Skeletal muscle satellite cell (primary cell): ENCODE data around the gene INHBC.

Source experiments
- H3K27me3 ChIP-seq: 2 replicates; pipeline ENCODE4 v1.7.0; 2013; ENCODE audit warnings: low read length; ENCODE audit not compliant: control insufficient read depth, insufficient read depth
- H3K36me3 ChIP-seq: 2 replicates; pipeline ENCODE4 v1.7.0; 2013; ENCODE audit warnings: mild to moderate bottlenecking, control low read depth, low read length; ENCODE audit not compliant: insufficient read depth
- H3K4me1 ChIP-seq: 2 replicates; pipeline ENCODE4 v1.7.0; 2013; ENCODE audit warnings: low read length; ENCODE audit not compliant: control insufficient read depth, insufficient read depth
- H3K4me2 ChIP-seq: 2 replicates; pipeline ENCODE4 v1.7.0; 2013; ENCODE audit warnings: mild to moderate bottlenecking, low read length
- H3K4me3 ChIP-seq: 2 replicates; pipeline ENCODE4 v1.7.0; 2013; ENCODE audit warnings: low read length
- H3K9ac ChIP-seq: 2 replicates; pipeline ENCODE4 v1.7.0; 2013; ENCODE audit warnings: mild to moderate bottlenecking, low read depth, low read length, moderate library complexity
- H3K9me3 ChIP-seq: replicated peaks from 2 replicates; pipeline ENCODE4 v1.7.0; 2013; ENCODE audit warnings: mild to moderate bottlenecking, control low read depth, low read length

The INHBC gene

DNA sequence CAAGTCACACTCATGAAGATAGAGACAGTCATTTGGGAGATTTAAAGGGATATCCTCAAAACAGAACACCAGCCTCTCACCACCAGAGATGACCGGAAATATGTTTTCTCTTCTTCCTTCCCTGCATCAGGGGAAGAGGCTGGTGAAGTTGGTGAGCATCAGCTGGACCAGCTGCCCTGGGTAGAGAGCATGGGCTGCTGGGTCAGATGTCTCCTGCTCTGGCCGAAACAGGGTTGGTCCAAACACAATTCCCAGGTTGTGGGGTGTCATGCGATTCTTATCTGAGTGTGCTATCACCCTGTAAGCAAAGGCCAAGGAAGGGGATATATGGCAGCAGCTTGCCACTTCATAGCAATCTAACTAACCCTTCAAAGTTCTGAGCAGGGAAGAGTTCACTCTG, 37.8 kb downstream of the INHBC start:
- Histone ChIP-seq H3K4me3 (no peak overlapping the region), H3K4me1 (peaks cover 5% of the 10 kb centered on the region), H3K27me3 (peaks cover 75% of the 10 kb centered on the region), H3K36me3 (no peaks in the 10 kb centered on the region), H3K9ac (no peak overlapping the region), H3K9me3 (no peaks in the 10 kb centered on the region), H3K4me2 (no peak overlapping the region)

GRCh38 chr12:57473392-57473791, 38.8 kb downstream of the INHBC start:
- Histone ChIP-seq H3K27me3 (peaks cover 65% of the 10 kb centered on the region), H3K9ac (no peak overlapping the region), H3K4me1 (peaks cover 5% of the 10 kb centered on the region), H3K9me3 (no peaks in the 10 kb centered on the region), H3K4me3 (no peak overlapping the region), H3K4me2 (no peak overlapping the region), H3K36me3 (no peaks in the 10 kb centered on the region)

DNA sequence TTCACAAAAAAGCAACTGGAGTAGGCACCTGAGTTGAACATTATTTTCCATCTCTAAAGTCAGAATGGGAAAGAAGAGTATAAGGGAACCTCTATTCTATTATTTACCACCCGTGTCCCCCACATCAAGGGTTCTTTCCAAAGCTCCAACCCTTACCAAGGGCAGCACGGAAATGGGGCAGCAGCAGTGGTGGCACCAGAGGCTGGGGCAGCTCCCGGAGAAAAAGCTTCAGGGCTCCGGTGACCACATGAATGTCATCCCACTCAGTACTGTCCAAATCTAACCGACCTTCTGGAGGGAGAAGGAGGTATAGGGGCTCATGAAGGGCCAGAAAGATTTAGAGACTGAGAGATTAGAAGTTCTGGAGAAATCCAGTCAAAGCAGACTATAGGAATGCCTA, 39.3 kb downstream of the INHBC start:
- H3K4me2 ChIP-seq: no peak overlapping the region
- no peaks in the 10 kb centered on the region for H3K36me3 ChIP-seq

DNA sequence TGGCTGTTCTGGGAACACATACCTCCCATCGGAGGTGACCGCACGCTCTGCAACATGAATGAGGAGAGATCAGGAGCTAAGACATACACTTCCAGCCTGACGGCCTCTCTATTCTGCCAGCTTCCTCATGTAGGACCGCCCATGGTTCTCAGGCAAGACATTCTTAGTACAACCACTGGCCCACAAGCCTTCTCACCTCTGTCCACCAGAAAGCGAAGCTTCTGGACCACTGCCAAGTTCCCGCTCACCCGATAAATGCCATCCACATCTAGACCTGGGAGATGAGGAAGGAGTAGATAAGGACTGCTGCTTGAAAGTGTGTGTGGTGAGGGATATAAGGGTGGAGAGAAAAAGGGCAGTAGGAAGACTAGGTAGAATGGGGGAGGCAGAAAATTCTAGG, 39.8 kb downstream of the INHBC start:
- Histone ChIP-seq H3K36me3 (no peaks in the 10 kb centered on the region), H3K9ac (no peak overlapping the region), H3K27me3 (peaks cover 61% of the 10 kb centered on the region), H3K4me1 (peaks cover 7% of the 10 kb centered on the region), H3K4me3 (no peak overlapping the region), H3K9me3 (no peaks in the 10 kb centered on the region), H3K4me2 (no peak overlapping the region)

More for the DNA sequence above, 39.3 kb downstream of the INHBC start:
- no peak overlapping the region for H3K4me3 ChIP-seq
- peaks cover 5% of the 10 kb centered on the region for H3K4me1 ChIP-seq
- no peak overlapping the region for H3K9ac ChIP-seq
- no peaks in the 10 kb centered on the region for H3K9me3 ChIP-seq
- H3K27me3 ChIP-seq: peaks cover 65% of the 10 kb centered on the region

- no peaks in the 10 kb centered on the region for H3K36me3 ChIP-seq
- H3K4me1 ChIP-seq: peaks cover 10% of the 10 kb centered on the region
- no peak overlapping the region for H3K4me3 ChIP-seq
Measured at GRCh38 chr12:57474862-57475261, 40.3 kb downstream of the INHBC start.

GRCh38 chr12:57475271-57476161, 40.9 kb downstream of the INHBC start:
- peak overlapping the region; percentile 33 for H3K4me2 ChIP-seq
- no peaks in the 10 kb centered on the region for H3K9me3 ChIP-seq
- H3K9ac ChIP-seq: no peak overlapping the region
- H3K4me1 ChIP-seq: peaks cover 10% of the 10 kb centered on the region
- peaks cover 67% of the 10 kb centered on the region for H3K27me3 ChIP-seq
- no peaks in the 10 kb centered on the region for H3K36me3 ChIP-seq
- H3K4me3 ChIP-seq: peak overlapping the region; percentile 14

More at GRCh38 chr12:57474862-57475261, 40.3 kb downstream of the INHBC start:
- Histone ChIP-seq H3K9me3 (no peaks in the 10 kb centered on the region), H3K9ac (no peak overlapping the region), H3K4me2 (no peak overlapping the region), H3K27me3 (peaks cover 62% of the 10 kb centered on the region)

DNA sequence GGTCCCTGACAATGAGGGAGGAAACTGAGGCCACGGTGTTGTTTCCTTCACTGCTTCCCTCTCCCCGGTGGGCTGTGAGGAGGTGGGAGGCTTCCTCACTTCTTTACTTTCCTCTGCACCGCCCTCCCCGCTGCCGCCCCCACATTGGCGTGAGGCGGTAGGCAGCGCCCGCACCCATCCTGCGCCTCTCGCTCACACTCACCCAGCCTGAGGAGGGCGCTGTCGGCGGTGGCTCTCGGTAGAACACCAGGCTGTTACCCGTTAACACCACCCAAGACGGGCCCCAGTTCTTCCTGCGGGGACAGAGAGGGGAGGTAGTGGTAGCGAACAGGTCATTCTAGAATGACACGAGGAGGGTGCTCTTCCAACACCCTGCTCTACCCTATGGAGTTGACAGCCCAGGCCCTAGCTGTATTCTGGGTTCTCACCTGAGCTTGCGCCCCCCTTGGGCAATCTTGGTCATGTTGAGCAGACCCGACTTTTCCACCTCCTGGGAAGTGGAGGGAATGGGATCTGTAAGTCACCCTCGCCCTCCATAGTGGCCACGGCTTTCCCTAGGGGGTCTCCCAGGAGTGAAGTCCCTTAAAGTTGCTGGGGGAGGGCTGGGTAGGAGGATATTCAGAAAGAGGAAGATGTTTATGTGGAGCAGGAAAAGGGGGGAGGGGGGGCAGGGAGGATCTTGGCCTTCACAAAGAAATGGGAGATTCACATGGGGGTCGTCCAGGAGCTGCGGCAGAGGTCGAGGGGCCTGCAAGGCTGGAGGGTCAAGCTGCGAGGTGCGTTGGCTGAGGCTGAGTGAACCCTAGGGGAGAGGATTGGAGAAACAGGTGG, 41.8 kb downstream of the INHBC start:
- Histone ChIP-seq H3K4me1 (peaks cover 10% of the 10 kb centered on the region), H3K27me3 (peaks cover 71% of the 10 kb centered on the region), H3K36me3 (no peaks in the 10 kb centered on the region), H3K9me3 (no peaks in the 10 kb centered on the region), H3K9ac (no peak overlapping the region), H3K4me2 (peak overlapping the region; percentile 33), H3K4me3 (peak overlapping the region; percentile 14)

DNA sequence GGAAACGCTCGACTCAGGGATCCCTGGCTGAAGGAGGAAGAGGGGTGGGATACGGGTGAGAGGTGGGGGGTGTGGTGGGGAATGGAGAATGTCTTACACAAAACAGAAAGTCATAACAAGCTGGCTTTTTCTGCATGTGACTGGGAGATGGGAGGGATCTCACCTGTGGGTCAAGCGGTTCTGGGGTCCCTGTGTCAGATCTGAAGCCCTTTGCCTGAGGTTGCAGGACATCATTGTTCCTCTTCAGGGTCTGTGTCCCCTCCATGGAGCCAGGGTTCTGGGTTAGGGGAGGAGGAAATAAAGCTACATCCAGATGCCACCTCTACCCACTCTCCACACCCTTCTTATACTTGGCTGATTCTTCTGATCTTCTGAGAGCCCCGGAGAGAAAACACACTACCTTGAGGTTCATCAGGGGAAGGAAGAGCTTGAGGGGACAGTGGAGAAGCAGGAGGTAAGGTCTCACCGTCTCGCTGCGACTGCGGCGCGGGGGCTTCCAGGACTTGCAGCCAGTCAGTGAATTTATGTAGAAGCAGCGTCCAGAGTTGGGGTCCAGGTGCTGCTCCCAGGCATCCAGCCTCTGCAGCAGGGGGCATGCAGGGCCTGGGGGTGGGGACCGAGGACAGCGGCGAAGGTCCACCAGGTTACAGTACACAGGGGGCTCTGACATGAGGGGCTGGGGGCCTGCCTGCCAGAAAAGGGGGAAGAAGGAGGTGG, 42.6 kb downstream of the INHBC start:
- H3K9me3 ChIP-seq: no peaks in the 10 kb centered on the region
- peaks cover 69% of the 10 kb centered on the region for H3K27me3 ChIP-seq
- no peak overlapping the region for H3K9ac ChIP-seq
- no peak overlapping the region for H3K4me2 ChIP-seq
- no peak overlapping the region for H3K4me3 ChIP-seq
- no peaks in the 10 kb centered on the region for H3K36me3 ChIP-seq
- H3K4me1 ChIP-seq: peaks cover 10% of the 10 kb centered on the region

- H3K4me1 ChIP-seq: peaks cover 10% of the 10 kb centered on the region
- no peaks in the 10 kb centered on the region for H3K36me3 ChIP-seq
- H3K9me3 ChIP-seq: no peaks in the 10 kb centered on the region
- no peak overlapping the region for H3K4me2 ChIP-seq
- no peak overlapping the region for H3K9ac ChIP-seq
- peaks cover 61% of the 10 kb centered on the region for H3K27me3 ChIP-seq
- H3K4me3 ChIP-seq: no peak overlapping the region
Measured at GRCh38 chr12:57477710-57478681, 43.4 kb downstream of the INHBC start.

- no peaks in the 10 kb centered on the region for H3K36me3 ChIP-seq
- peaks cover 53% of the 10 kb centered on the region for H3K27me3 ChIP-seq
- H3K4me3 ChIP-seq: no peak overlapping the region
- H3K9me3 ChIP-seq: no peaks in the 10 kb centered on the region
- H3K9ac ChIP-seq: no peak overlapping the region
- H3K4me2 ChIP-seq: no peak overlapping the region
- peaks cover 14% of the 10 kb centered on the region for H3K4me1 ChIP-seq
Measured at GRCh38 chr12:57479043-57479375, 44.4 kb downstream of the INHBC start.
